Lung (tissue), 12 donors: ENCODE measurements around the gene FANK1. TPM values are rescaled to one million over a fixed set of nuclear protein-coding genes. Genes with fewer than 3 reads are reported as not detected.

ENCODE experiments used
- ATAC-seq: fragments of 200-7000 bp; cut with Tn5 transposase; one replicate; pipeline ENCODE4 v1.9.1; 2020; ENCODE audit warnings: moderate number of reproducible peaks; ENCODE audit not compliant: insufficient read depth, low FRiP score
- DNase-seq, 3 donors: peaks; one replicate each; pipeline ENCODE4 v3.0.0-alpha.2; 2013 to 2017
- H3K27ac ChIP-seq, 2 donors: one replicate each; pipeline ENCODE4 v1.5.1; 2013; ENCODE audit warnings: mild to moderate bottlenecking in 2 of 2, moderate library complexity in 2 of 2, control low read depth in 1 of 2, inconsistent platforms in 1 of 2, low read depth in 1 of 2, low read length in 1 of 2
- H3K27me3 ChIP-seq, 3 donors: one replicate each; pipeline ENCODE4 v1.5.1; 2013; ENCODE audit warnings: low read length in 2 of 3; ENCODE audit not compliant: control insufficient read depth in 3 of 3, insufficient read depth in 3 of 3
- H3K36me3 ChIP-seq, 4 donors: one replicate each; pipeline ENCODE4 v1.5.1; 2013; ENCODE audit warnings: low read length in 4 of 4, mild to moderate bottlenecking in 1 of 4, moderate library complexity in 1 of 4; ENCODE audit not compliant: control insufficient read depth in 4 of 4, insufficient read depth in 4 of 4
- H3K4me1 ChIP-seq, 5 donors: one replicate each; pipeline ENCODE4 v1.5.1; 2013; ENCODE audit warnings: low read length in 5 of 5, mild to moderate bottlenecking in 2 of 5, moderate library complexity in 1 of 5; ENCODE audit not compliant: control insufficient read depth in 5 of 5, insufficient read depth in 5 of 5
- H3K4me3 ChIP-seq: one replicate; pipeline ENCODE4 v1.5.1; 2013; ENCODE audit warnings: mild to moderate bottlenecking, control low read depth, moderate library complexity
- H3K9ac ChIP-seq, 2 donors: one replicate each; pipeline ENCODE4 v1.5.1; 2013; ENCODE audit warnings: low read length in 2 of 2, control low read depth in 1 of 2; ENCODE audit not compliant: insufficient read depth in 1 of 2
- H3K9me3 ChIP-seq, 4 donors: one replicate each; pipeline ENCODE4 v1.5.1; 2013; ENCODE audit warnings: low read length in 3 of 4, mild to moderate bottlenecking in 1 of 4, moderate library complexity in 1 of 4; ENCODE audit not compliant: control insufficient read depth in 4 of 4, insufficient read depth in 3 of 4
- WGBS, 2 donors: extraction: QIAGEN DNeasy Blood & Tissue Kit; methylation state at CpG; one replicate each; pipeline ENCODE4 v1.1.7; 2013; 5-methylcytosine and 5-hydroxymethylcytosine counted together
- polyA plus RNA-seq, 2 donors: library from polyadenylated mRNA; stranded (reverse); fragments of 200-250 nt; gene quantifications; one replicate each; pipeline ENCODE4 v1.2.1, GENCODE V29; 2013
- total RNA-seq, 2 donors: library from RNA; depleted of rRNA in 1 of 2; stranded (reverse); fragments of >200 nt in 1 of 2; gene quantifications; one replicate each; pipeline ENCODE4 v1.2.1, GENCODE V29; 2014 to 2021
- TF ChIP-seq, protein P1 (sequence below): IDR thresholded peaks from 2 replicates; pipeline ENCODE4 v1.5.1; 2012; ENCODE audit warnings: mild to moderate bottlenecking; ENCODE audit errors: control extremely low read depth, extremely low read depth
- donor health status: control.
- donor health status: control.
- donor health status: Bipolar disorder and iron deficiency.
- donor health status: healthy.
- donor health status: DM: yes; HTN: yes; CAD: no.

The FANK1 gene
- total and polyA plus RNA-seq, 4 donors: 8.7 to 18.4 (median 13.7) TPM

DNA sequence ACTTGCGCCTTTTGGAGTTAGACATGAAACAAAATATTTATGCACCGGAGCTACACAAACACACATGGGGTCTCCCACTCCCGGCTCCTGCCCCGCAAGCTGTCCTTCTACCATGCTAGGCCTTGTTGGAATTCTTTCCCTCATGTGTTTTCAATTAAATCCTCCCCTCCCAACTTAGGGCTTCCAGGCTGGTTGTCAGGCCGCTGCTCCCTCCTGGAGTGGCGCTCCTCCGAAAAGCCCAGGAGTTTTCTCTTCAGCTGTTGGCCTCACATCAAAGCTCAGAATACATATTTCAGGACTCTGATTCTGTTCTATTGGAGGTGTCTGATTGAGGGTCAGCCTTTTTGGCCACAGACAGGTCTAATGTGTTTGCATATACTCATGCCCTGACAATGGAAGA lies 113.3 kb downstream of the FANK1 start:
- no peaks in the 10 kb centered on the region for H3K27me3 ChIP-seq
- WGBS, 2 donors: 97% methylated on average over 7 of the region's 7 CpGs
- H3K4me1 ChIP-seq: no peaks in the 10 kb centered on the region
- TF ChIP-seq, protein P1, sequence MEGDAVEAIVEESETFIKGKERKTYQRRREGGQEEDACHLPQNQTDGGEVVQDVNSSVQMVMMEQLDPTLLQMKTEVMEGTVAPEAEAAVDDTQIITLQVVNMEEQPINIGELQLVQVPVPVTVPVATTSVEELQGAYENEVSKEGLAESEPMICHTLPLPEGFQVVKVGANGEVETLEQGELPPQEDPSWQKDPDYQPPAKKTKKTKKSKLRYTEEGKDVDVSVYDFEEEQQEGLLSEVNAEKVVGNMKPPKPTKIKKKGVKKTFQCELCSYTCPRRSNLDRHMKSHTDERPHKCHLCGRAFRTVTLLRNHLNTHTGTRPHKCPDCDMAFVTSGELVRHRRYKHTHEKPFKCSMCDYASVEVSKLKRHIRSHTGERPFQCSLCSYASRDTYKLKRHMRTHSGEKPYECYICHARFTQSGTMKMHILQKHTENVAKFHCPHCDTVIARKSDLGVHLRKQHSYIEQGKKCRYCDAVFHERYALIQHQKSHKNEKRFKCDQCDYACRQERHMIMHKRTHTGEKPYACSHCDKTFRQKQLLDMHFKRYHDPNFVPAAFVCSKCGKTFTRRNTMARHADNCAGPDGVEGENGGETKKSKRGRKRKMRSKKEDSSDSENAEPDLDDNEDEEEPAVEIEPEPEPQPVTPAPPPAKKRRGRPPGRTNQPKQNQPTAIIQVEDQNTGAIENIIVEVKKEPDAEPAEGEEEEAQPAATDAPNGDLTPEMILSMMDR: no peak
- ATAC-seq (no peak), DNase-seq (no peak)
- no peak overlapping the region for H3K27ac ChIP-seq
- no peak overlapping the region for H3K9ac ChIP-seq
- H3K4me3 ChIP-seq: no peak overlapping the region
- H3K36me3 ChIP-seq: no peaks in the 10 kb centered on the region
- peaks cover 0 to 3% (median 0%) of the 10 kb centered on the region in 4 donors for H3K9me3 ChIP-seq

DNA sequence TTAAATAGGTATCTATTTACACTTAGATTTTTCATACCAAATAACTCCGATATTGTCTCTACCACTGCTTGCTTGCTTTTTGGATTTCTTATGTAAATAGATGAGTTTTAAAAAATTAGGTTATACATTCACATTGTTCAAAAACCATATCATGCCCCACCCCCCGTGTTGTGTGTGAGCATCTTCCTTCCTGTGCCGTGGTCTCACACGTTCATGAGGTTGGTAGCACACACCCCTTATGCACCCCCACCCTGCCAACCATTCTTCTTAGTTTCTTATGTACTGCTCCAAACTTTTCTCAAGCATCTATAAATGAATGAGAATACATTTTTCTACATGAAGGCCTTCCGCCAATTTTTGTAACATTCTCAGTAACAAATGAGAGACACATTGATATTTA lies 115.6 kb downstream of the FANK1 start:
- DNase-seq (no peak), ATAC-seq (no peak)
- 59 to 73% methylated on average over 5 of the region's 5 CpGs for WGBS, 2 donors
- H3K27ac ChIP-seq: no peak overlapping the region
- H3K36me3 ChIP-seq: no peaks in the 10 kb centered on the region
- no peak overlapping the region for H3K4me3 ChIP-seq
- no peak overlapping the region for H3K9ac ChIP-seq
- H3K27me3 ChIP-seq: no peaks in the 10 kb centered on the region
- TF ChIP-seq, protein P1: no peak
- H3K9me3 ChIP-seq: no peaks in the 10 kb centered on the region
- peaks cover 0 to 9% (median 0%) of the 10 kb centered on the region in 5 donors for H3K4me1 ChIP-seq

DNA sequence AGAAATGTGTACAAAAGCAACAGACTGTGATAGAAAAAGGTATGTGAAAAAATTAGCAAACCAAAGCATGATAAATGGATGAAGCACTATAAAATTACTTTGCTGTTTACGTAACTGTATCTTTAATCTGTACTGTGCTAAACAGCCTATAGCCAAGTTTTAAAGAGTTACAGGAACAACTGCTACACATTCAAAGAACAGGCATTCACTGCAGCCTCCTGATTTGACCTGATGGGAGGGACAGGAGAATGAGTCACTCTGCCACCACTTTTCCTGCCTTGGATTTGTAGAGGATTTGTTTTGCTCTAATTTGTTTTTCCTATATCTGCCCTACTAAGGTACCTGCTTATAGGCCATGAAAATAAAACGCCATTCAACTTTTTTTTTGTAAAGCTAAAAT lies 116.1 kb downstream of the FANK1 start:
- TF ChIP-seq, protein P1: no peak
- no peaks in the 10 kb centered on the region for H3K9me3 ChIP-seq
- H3K27me3 ChIP-seq: no peaks in the 10 kb centered on the region
- 92 to 93% methylated on average over 2 of the region's 2 CpGs for WGBS, 2 donors
- peaks cover 0 to 9% (median 0%) of the 10 kb centered on the region in 5 donors for H3K4me1 ChIP-seq
- no peak overlapping the region for H3K9ac ChIP-seq
- H3K4me3 ChIP-seq: no peak overlapping the region
- ATAC-seq (no peak), DNase-seq (no peak)
- no peak overlapping the region for H3K27ac ChIP-seq
- no peaks in the 10 kb centered on the region for H3K36me3 ChIP-seq

DNA sequence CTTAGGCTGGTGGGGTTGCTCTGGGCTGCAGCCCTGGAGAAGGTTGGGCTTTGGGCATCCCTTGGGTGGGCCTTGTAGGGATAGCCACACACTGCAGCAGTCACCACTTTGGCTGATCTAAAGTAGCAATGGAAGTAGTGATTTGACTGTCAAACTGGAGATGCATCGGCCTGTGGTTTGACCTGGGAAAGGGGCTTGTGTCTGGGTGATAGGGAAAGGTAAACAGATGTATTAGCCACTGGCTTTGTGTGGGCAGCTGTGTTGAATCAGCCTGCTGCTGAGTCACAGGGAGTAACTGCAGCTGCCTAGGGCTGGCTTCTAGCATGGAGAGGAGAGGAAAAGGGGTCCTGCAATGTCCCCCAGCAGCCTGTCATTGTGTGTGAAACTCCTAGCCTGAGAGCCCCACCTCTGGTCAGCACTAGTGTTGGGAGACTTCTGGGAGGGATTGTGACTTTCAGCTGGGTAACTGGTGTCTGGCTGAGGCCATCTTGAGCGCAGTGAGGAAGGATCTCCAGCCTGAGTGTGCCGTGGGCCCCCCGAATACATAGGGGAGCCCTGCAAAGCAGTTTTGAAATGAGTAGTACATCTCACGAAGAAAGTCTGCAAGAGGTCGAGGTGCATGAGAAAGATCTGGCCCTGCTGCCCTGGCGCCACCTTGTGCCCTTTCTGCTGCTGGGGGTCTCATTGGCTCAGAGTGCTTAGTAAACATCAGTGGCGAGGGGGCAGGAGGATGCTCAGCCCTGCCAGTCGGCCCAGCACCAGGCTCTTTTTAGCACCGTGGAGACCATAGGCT lies 117.3 kb downstream of the FANK1 start:
- 87% methylated on average over 10 of the region's 10 CpGs for WGBS, 2 donors
- ATAC-seq (no peak), DNase-seq (no peak)
- Histone ChIP-seq H3K4me3 (no peak overlapping the region), H3K4me1 (peaks cover 0 to 9% (median 0%) of the 10 kb centered on the region in 5 donors), H3K36me3 (no peaks in the 10 kb centered on the region), H3K27me3 (no peaks in the 10 kb centered on the region), H3K27ac (no peak overlapping the region), H3K9me3 (no peaks in the 10 kb centered on the region), H3K9ac (no peak overlapping the region)
- TF ChIP-seq, protein P1: no peak
